DMS53 treated with DMSO at 0.1 percent for 48 hours (cell line): ENCODE measurements around the gene TMEM239.
"Not testable (repeated sequence)": the region's sequence is repeated elsewhere in the genome, so short reads cannot be mapped to it uniquely, and the experiment has no call there.

Experiments
- DNase-seq: peaks from one replicate; lab custom pipeline; 2025; ENCODE audit not compliant: unreplicated experiment; lab: John Stamatoyannopoulos, UW

The TMEM239 gene

GRCh38 chr20:2799688-2800520 is 16.3 kb upstream of the TMEM239 start:
- no peak for DNase-seq

GRCh38 chr20:2800521-2801285 is 15.5 kb upstream of the TMEM239 start, which contains the start of gene CPXM1:
CPXM1 (minus strand) TSS chr20:2800627; CDS start chr20:2800572, 55 bp downstream.
- DNase-seq: no peak

- DNase-seq: no peak
Observed at GRCh38 chr20:2801286-2801728, 14.9 kb upstream of the TMEM239 start.

- DNase-seq: no peak
Observed at GRCh38 chr20:2804041-2804828, 11.9 kb upstream of the TMEM239 start.

GRCh38 chr20:2804852-2805688 is 11.1 kb upstream of the TMEM239 start:
- DNase-seq: no peak

GRCh38 chr20:2805689-2806350 is 10.3 kb upstream of the TMEM239 start:
- no peak for DNase-seq

GRCh38 chr20:2806351-2806701 is 9.8 kb upstream of the TMEM239 start:
- DNase-seq: no peak

GRCh38 chr20:2807019-2807418 is 9.1 kb upstream of the TMEM239 start:
- DNase-seq: no peak

GRCh38 chr20:2807929-2808328 is 8.2 kb upstream of the TMEM239 start:
- DNase-seq: not testable (repeated sequence)

- no peak for DNase-seq
Observed at GRCh38 chr20:2809690-2810089, 6.5 kb upstream of the TMEM239 start.

GRCh38 chr20:2812189-2812588 is 4.0 kb upstream of the TMEM239 start:
- DNase-seq: no peak

- DNase-seq: no peak
Observed at GRCh38 chr20:2814076-2814475, 2.1 kb upstream of the TMEM239 start.

GRCh38 chr20:2814587-2815051 is 1.5 kb upstream of the TMEM239 start, which contains the start of gene C20orf141:
C20orf141 (plus strand) TSS chr20:2814987; CDS start chr20:2815185, 198 bp downstream.
- no peak for DNase-seq

- no peak for DNase-seq
Observed at GRCh38 chr20:2815242-2815900, 793 bp upstream of the TMEM239 start.

- peak; percentile 3 for DNase-seq
Observed at GRCh38 chr20:2816583-2817340, 598 bp downstream of the TMEM239 start.

- no peak for DNase-seq
Observed at GRCh38 chr20:2817341-2817726, 1.2 kb downstream of the TMEM239 start.

GRCh38 chr20:2817891-2818595 is 1.9 kb downstream of the TMEM239 start:
- DNase-seq: no peak
